H9 (cell line): Measurements from ENCODE around the gene NUBPL. TPM values are rescaled to one million over a fixed set of nuclear protein-coding genes. Genes with fewer than 3 reads are reported as not detected.

Experiments used
- DNase-seq: peaks from one replicate; pipeline ENCODE4 v3.0.0-alpha.2; 2017
- H2AFZ ChIP-seq: one replicate; pipeline ENCODE4 v1.6.1; 2013; ENCODE audit warnings: mild to moderate bottlenecking, low read length, control low read depth, moderate library complexity
- H2AK5ac ChIP-seq: 2 replicates; pipeline ENCODE4 v1.6.1; 2013; ENCODE audit warnings: low read length, control low read depth, mixed read lengths; ENCODE audit not compliant: insufficient read length
- H2BK120ac ChIP-seq: one replicate; pipeline ENCODE4 v1.6.1; 2013; ENCODE audit warnings: low read depth, mild to moderate bottlenecking, low read length, control low read depth, inconsistent platforms; ENCODE audit not compliant: poor library complexity, severe bottlenecking
- H2BK12ac ChIP-seq: 2 replicates; pipeline ENCODE4 v1.6.1; 2013; ENCODE audit warnings: low read length, control low read depth, mixed read lengths, low read depth; ENCODE audit not compliant: insufficient read length
- H2BK15ac ChIP-seq: 2 replicates; pipeline ENCODE4 v1.6.1; 2013; ENCODE audit warnings: low read depth, low read length, control low read depth
- H2BK20ac ChIP-seq: one replicate; pipeline ENCODE4 v1.6.1; 2013; ENCODE audit warnings: low read depth, mild to moderate bottlenecking, low read length, control low read depth, inconsistent platforms; ENCODE audit not compliant: poor library complexity, severe bottlenecking
- H2BK5ac ChIP-seq: 2 replicates; pipeline ENCODE4 v1.6.1; 2013; ENCODE audit warnings: low read length, control low read depth, mixed read lengths; ENCODE audit not compliant: insufficient read length
- H3K14ac ChIP-seq: 2 replicates; pipeline ENCODE4 v1.6.1; 2013; ENCODE audit warnings: low read length, control low read depth; ENCODE audit not compliant: insufficient read depth
- H3K18ac ChIP-seq: 2 replicates; pipeline ENCODE4 v1.6.1; 2013; ENCODE audit warnings: low read depth, mild to moderate bottlenecking, mixed read lengths, low read length, control low read depth; ENCODE audit not compliant: insufficient read length
- H3K23ac ChIP-seq: 2 replicates; pipeline ENCODE4 v1.6.1; 2013; ENCODE audit warnings: low read length, control low read depth, mixed read lengths, low read depth; ENCODE audit not compliant: insufficient read length
- H3K23me2 ChIP-seq: 2 replicates; pipeline ENCODE4 v1.6.1; 2013; ENCODE audit warnings: low read depth, mild to moderate bottlenecking, mixed read lengths, low read length, control low read depth; ENCODE audit not compliant: insufficient read length, poor library complexity, severe bottlenecking
- H3K27ac ChIP-seq: 2 replicates; pipeline ENCODE4 v1.5.1; 2013; ENCODE audit warnings: low read length, control low read depth, mixed read lengths, low read depth; ENCODE audit not compliant: insufficient read length
- H3K27me3 ChIP-seq: 2 replicates; pipeline ENCODE4 v1.6.1; 2013; ENCODE audit warnings: low read length, control low read depth, inconsistent platforms; ENCODE audit not compliant: insufficient read depth
- H3K4ac ChIP-seq: 2 replicates; pipeline ENCODE4 v1.6.1; 2013; ENCODE audit warnings: low read depth, mild to moderate bottlenecking, control low read depth, inconsistent platforms, low read length, moderate library complexity
- H3K4me1 ChIP-seq: 2 replicates; pipeline ENCODE4 v1.6.1; 2013; ENCODE audit warnings: low read length, control low read depth, inconsistent platforms; ENCODE audit not compliant: insufficient read depth
- H3K4me2 ChIP-seq: 2 replicates; pipeline ENCODE4 v1.6.1; 2013; ENCODE audit warnings: low read length, control low read depth, mixed read lengths; ENCODE audit not compliant: insufficient read length, insufficient read depth
- H3K56ac ChIP-seq: 2 replicates; pipeline ENCODE4 v1.6.1; 2013; ENCODE audit warnings: low read depth, mild to moderate bottlenecking, mixed read lengths, low read length, control low read depth; ENCODE audit not compliant: insufficient read length
- H3K79me1 ChIP-seq: 2 replicates; pipeline ENCODE4 v1.6.1; 2013; ENCODE audit warnings: low read depth, mild to moderate bottlenecking, moderate library complexity, low read length, control low read depth, inconsistent platforms; ENCODE audit not compliant: insufficient read depth, poor library complexity, severe bottlenecking
- H3K79me2 ChIP-seq: 2 replicates; pipeline ENCODE4 v1.6.1; 2013; ENCODE audit warnings: low read length, control low read depth, inconsistent platforms; ENCODE audit not compliant: insufficient read depth
- H3K9ac ChIP-seq: 2 replicates; pipeline ENCODE4 v1.6.1; 2013; ENCODE audit warnings: low read length, control low read depth, mixed read lengths; ENCODE audit not compliant: insufficient read length; ENCODE audit errors: extremely low read depth
- H3K9me3 ChIP-seq: one replicate; pipeline ENCODE4 v1.6.1; 2013; ENCODE audit warnings: low read depth, low read length, inconsistent platforms; ENCODE audit not compliant: control insufficient read depth
- H3T11ph ChIP-seq: one replicate; pipeline ENCODE4 v1.6.1; 2013; ENCODE audit warnings: mild to moderate bottlenecking, low read length, control low read depth, inconsistent platforms
- H4K20me1 ChIP-seq: one replicate; pipeline ENCODE4 v1.6.1; 2013; ENCODE audit not compliant: control insufficient read depth, insufficient read length, insufficient read depth
- H4K5ac ChIP-seq: 2 replicates; pipeline ENCODE4 v1.6.1; 2013; ENCODE audit warnings: low read depth, mild to moderate bottlenecking, mixed read lengths, low read length, control low read depth; ENCODE audit not compliant: insufficient read length
- H4K8ac ChIP-seq: replicated peaks from 2 replicates; pipeline ENCODE4 v1.6.1; 2013; ENCODE audit warnings: low read length, control low read depth, mixed read lengths, low read depth; ENCODE audit not compliant: insufficient read length
- H4K91ac ChIP-seq: 2 replicates; pipeline ENCODE4 v1.6.1; 2013; ENCODE audit warnings: low read depth, mild to moderate bottlenecking, moderate library complexity, mixed read lengths, low read length, control low read depth; ENCODE audit not compliant: insufficient read length
- H3K27ac Mint-ChIP-seq, 3 experiments: 2 replicates in 2 of 3; 3 replicates in 1 of 3; pipeline ENCODE4 v1.8.0; 2020 to 2021; ENCODE audit warnings: mixed read lengths in 3 of 3, mild to moderate bottlenecking in 1 of 3, moderate library complexity in 1 of 3
- H3K27me3 Mint-ChIP-seq: 2 replicates; pipeline ENCODE4 v1.8.0; 2021; ENCODE audit warnings: low read depth, mild to moderate bottlenecking, moderate library complexity, mixed read lengths
- H3K36me3 Mint-ChIP-seq, 3 experiments: 2 replicates in 2 of 3; 3 replicates in 1 of 3; pipeline ENCODE4 v1.8.0; 2020 to 2021; ENCODE audit warnings: low read depth in 3 of 3, mixed read lengths in 3 of 3; ENCODE audit not compliant: insufficient read depth in 1 of 3
- H3K4me1 Mint-ChIP-seq, 2 experiments: 2 replicates each; pipeline ENCODE4 v1.8.0; 2020; ENCODE audit warnings: mixed read lengths in 2 of 2
- H3K4me3 Mint-ChIP-seq, 2 experiments: 2 replicates in 1 of 2; 3 replicates in 1 of 2; pipeline ENCODE4 v1.8.0; 2020 to 2021; ENCODE audit warnings: mild to moderate bottlenecking in 2 of 2, mixed read lengths in 2 of 2, moderate library complexity in 1 of 2
- H3K9me3 Mint-ChIP-seq, 2 experiments: 2 replicates in 1 of 2; 3 replicates in 1 of 2; pipeline ENCODE4 v1.8.0; 2020; ENCODE audit warnings: mild to moderate bottlenecking in 2 of 2, mixed read lengths in 2 of 2, moderate library complexity in 1 of 2
- CTCF ChIP-seq: fragments of 200-600 bp; sonication (generic); conservative IDR thresholded peaks from 3 replicates; pipeline ENCODE4 v1.8.0; 2021; ENCODE audit warnings: antibody characterized with exemption, mild to moderate bottlenecking
- WGBS: extraction: QIAGEN DNeasy Blood & Tissue Kit; methylation state at CpG from one replicate; pipeline ENCODE4 v1.1.7; 2013; ENCODE audit warnings: missing lambda C conversion rate, low lambda C conversion rate, mixed read lengths; ENCODE audit not compliant: insufficient read length; ENCODE audit errors: extremely low coverage; 5-methylcytosine and 5-hydroxymethylcytosine counted together
- total RNA-seq: library from RNA; stranded (reverse); gene quantifications from 2 replicates; pipeline ENCODE4 v1.2.1, GENCODE V29; 2021

The NUBPL gene
- total RNA-seq, 1 experiment from 2014 or later = 14.8 TPM

- H3K36me3 Mint-ChIP-seq = peaks cover 9 to 16% (median 11%) of the 10 kb centered on the region in 3 experiments
- no peak overlapping the region for H3K4me2 ChIP-seq
- H3T11ph ChIP-seq = no peak overlapping the region
- H3K27ac ChIP-seq = no peak overlapping the region
- DNase-seq = no peak
- H2BK15ac ChIP-seq = no peak overlapping the region
- no peaks in the 10 kb centered on the region for H3K27me3 ChIP-seq
- no peak overlapping the region for H3K18ac ChIP-seq
- H3K23ac ChIP-seq = no peak overlapping the region
- no peaks in the 10 kb centered on the region for H3K23me2 ChIP-seq
- H3K79me2 ChIP-seq = no peaks in the 10 kb centered on the region
- H2BK20ac ChIP-seq = no peak overlapping the region
- no peak overlapping the region for H3K56ac ChIP-seq
- no peak overlapping the region for H3K27ac Mint-ChIP-seq
- H4K8ac ChIP-seq = no peak overlapping the region
- no peak overlapping the region for H4K91ac ChIP-seq
- H4K20me1 ChIP-seq = no peaks in the 10 kb centered on the region
- TF ChIP-seq CTCF = no peak
- H3K9ac ChIP-seq = no peak overlapping the region
- H4K5ac ChIP-seq = no peak overlapping the region
- H2BK12ac ChIP-seq = no peak overlapping the region
- peaks cover 6 to 9% of the 10 kb centered on the region in 2 experiments; a peak in 4 of 5 replicates for H3K9me3 Mint-ChIP-seq
- H2AFZ ChIP-seq = no peak overlapping the region
- H3K9me3 ChIP-seq = no peaks in the 10 kb centered on the region
- no peaks in the 10 kb centered on the region for H3K4me1 Mint-ChIP-seq
- WGBS = no CpG with 5 or more reads among the region's 7 CpGs
- no peak overlapping the region for H3K4ac ChIP-seq
- H3K4me3 Mint-ChIP-seq = no peak overlapping the region; a peak in 1 of 5 replicates
- H3K14ac ChIP-seq = no peak overlapping the region
- no peaks in the 10 kb centered on the region for H3K4me1 ChIP-seq
- H2BK5ac ChIP-seq = no peak overlapping the region
- H3K79me1 ChIP-seq = no peaks in the 10 kb centered on the region
- no peaks in the 10 kb centered on the region for H3K27me3 Mint-ChIP-seq
- H2AK5ac ChIP-seq = no peak overlapping the region
- no peak overlapping the region for H2BK120ac ChIP-seq
Observed at GRCh38 chr14:31596342-31597095, 35.3 kb downstream of the NUBPL start.
